PC-9 (cell line): ENCODE measurements around the gene ZNF687. TPM values are rescaled to one million over a fixed set of nuclear protein-coding genes. Genes with fewer than 3 reads are reported as not detected.
A peak's percentile ranks its signal among the peaks of the same experiment; 100 is the strongest.

Experiments
- BruUV-seq: library from RNA; stranded (reverse); fragments of 400-500 nt; replicated peaks from 2 replicates; lab custom pipeline; 2021; lab: Mats Ljungman, UMichigan
- CTCF ChIA-PET: fragments of 300-600 bp; sonication (Branson Sonifier 250); formaldehyde crosslinking; loops from one replicate; lab custom pipeline; 2022; ENCODE audit warnings: antibody characterized with exemption; lab: Charles Lee
- POLR2A ChIA-PET: fragments of 300-600 bp; sonication (Branson Sonifier 250); formaldehyde crosslinking; loops from one replicate; lab custom pipeline; 2022; ENCODE audit warnings: antibody characterized with exemption; ENCODE audit not compliant: unreplicated experiment; lab: Charles Lee
- DNase-seq, 2 experiments: peaks; one replicate each; pipeline versions ENCODE4 v3.0.0 to v3.0.0-alpha.2; 2015 to 2022; ENCODE audit warnings: mixed read lengths in 1 of 2
- H2AFZ ChIP-seq: fragments of 200-600 bp; sonication (generic); 2 replicates; pipeline ENCODE4 v1.8.1; 2017; ENCODE audit warnings: antibody characterized with exemption
- H3F3A ChIP-seq: fragments of 200-600 bp; sonication (generic); 2 replicates; pipeline ENCODE4 v1.8.1; 2017; ENCODE audit warnings: antibody characterized with exemption, mild to moderate bottlenecking, low read depth; ENCODE audit not compliant: insufficient read depth
- H3K27ac ChIP-seq: fragments of 200-600 bp; sonication (generic); 2 replicates; pipeline ENCODE4 v1.6.1; 2016; ENCODE audit warnings: mixed run types
- H3K27me3 ChIP-seq: fragments of 200-600 bp; sonication (generic); 2 replicates; pipeline ENCODE4 v1.6.1; 2016; ENCODE audit warnings: low read depth, mixed run types; ENCODE audit not compliant: insufficient read depth
- H3K36me3 ChIP-seq: fragments of 200-600 bp; sonication (generic); 2 replicates; pipeline ENCODE4 v1.6.1; 2016; ENCODE audit warnings: low read depth, mixed run types
- H3K4me1 ChIP-seq: fragments of 200-600 bp; sonication (generic); replicated peaks from 2 replicates; pipeline ENCODE4 v1.6.1; 2016; ENCODE audit warnings: mixed run types; ENCODE audit not compliant: insufficient read depth
- H3K4me2 ChIP-seq: fragments of 200-600 bp; sonication (generic); 2 replicates; pipeline ENCODE4 v1.6.1; 2017; ENCODE audit warnings: mixed run types
- H3K4me3 ChIP-seq: fragments of 200-600 bp; sonication (generic); 2 replicates; pipeline ENCODE4 v1.6.1; 2016; ENCODE audit warnings: mixed run types
- H3K79me2 ChIP-seq: fragments of 200-600 bp; sonication (generic); 2 replicates; pipeline ENCODE4 v1.6.1; 2017; ENCODE audit warnings: low read depth, mixed run types
- H3K9me2 ChIP-seq: fragments of 200-600 bp; sonication (generic); 2 replicates; pipeline ENCODE4 v1.8.1; 2017; ENCODE audit warnings: mild to moderate bottlenecking; ENCODE audit not compliant: insufficient read depth
- H3K9me3 ChIP-seq: fragments of 200-600 bp; sonication (generic); 2 replicates; pipeline ENCODE4 v1.8.1; 2016; ENCODE audit warnings: low read depth; ENCODE audit not compliant: insufficient read depth
- H4K20me1 ChIP-seq: fragments of 200-600 bp; sonication (generic); 2 replicates; pipeline ENCODE4 v1.8.1; 2017; ENCODE audit not compliant: insufficient read depth
- EZH2 ChIP-seq: fragments of 200-600 bp; sonication (generic); IDR thresholded peaks from 2 replicates; pipeline ENCODE4 v1.8.0; 2017; ENCODE audit warnings: antibody characterized with exemption, low read depth
- intact Hi-C: fragments of 100-400 bp; cut with micrococcal nuclease; formaldehyde crosslinking; loops from one replicate; pipeline ENCODE4 v1.10.0; 2022; ENCODE audit not compliant: unreplicated experiment
- total RNA-seq: library from RNA; stranded (reverse); gene quantifications from 2 replicates; pipeline ENCODE4 v1.2.3, GENCODE V29; 2021
- TF ChIP-seq, protein P1 (sequence below): fragments of 200-600 bp; sonication (generic); conservative IDR thresholded peaks from 2 replicates; pipeline ENCODE4 v1.6.1; 2017; ENCODE audit warnings: mixed run types, antibody characterized with exemption, mild to moderate bottlenecking, moderate library complexity

The ZNF687 gene
- total RNA-seq, 1 experiment from 2014 or later: 26.6 TPM

DNA sequence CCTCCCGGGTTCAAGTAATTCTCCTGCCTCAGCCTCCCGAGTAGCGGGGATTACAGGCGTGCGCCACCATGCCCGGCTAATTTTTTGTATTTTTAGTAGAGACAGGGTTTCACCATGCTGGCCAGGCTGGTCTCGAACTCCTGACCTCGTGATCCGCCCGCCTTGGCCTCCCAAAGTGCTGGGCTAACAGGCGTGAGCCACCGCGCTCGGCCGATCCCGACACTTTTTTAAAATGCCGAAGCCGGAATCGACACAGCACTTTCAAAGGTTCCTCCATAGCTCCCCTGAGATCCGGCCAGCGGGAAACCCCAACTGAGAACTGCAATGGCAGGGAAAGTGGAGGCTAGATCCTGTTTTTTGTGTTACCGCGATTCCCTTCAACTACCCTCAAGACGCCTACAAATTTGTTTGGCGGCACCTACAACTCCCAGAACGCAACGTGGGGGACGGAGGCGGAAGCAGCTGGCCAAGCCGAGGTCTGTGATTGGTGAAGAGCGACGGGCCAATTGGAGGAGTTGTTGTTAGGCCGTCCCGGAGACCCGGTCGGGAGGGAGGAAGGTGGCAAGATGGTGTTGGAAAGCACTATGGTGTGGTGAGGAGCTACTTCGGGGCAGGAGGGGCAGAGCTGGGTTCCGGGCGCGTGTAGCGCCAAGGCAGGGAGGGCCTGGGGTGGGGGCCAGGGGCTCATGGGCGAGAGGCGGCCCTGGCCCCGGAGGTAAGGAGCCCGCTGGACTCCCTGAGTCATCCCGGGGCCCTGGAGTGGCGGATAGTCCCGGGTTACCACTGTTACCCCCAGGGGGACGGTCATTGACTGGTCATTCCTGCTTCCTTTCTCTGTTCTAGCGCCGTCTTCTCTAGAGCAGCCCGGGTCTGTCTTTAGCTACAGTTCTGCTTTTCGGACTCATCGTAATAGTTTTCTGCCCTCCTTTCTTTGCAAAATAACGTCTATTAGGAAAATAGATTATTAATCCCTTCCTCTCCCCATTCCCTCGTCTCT is 27.6 kb upstream of the ZNF687 start, which contains the start of gene PSMD4:
PSMD4 (plus strand) TSS at position 518 of the 997 bp plus-strand sequence; CDS start at position 567, 49 bp downstream.
- Histone ChIP-seq H2AFZ (peak within 1 kb of the TSS; percentile 71), H4K20me1 (peaks cover 20% of the 10 kb centered on the region; the same call in 1 of the 2 replicates), H3K9me3 (no peaks in the 10 kb centered on the region), H3K27ac (peak within 1 kb of the TSS; percentile 57), H3K9me2 (no peaks in the 10 kb centered on the region), H3K36me3 (peaks cover 7% of the 10 kb centered on the region; the same call in 1 of the 2 replicates), H3K27me3 (no peaks in the 10 kb centered on the region), H3F3A (peaks cover 45% of the 10 kb centered on the region), H3K79me2 (peaks cover 48% of the 10 kb centered on the region), H3K4me2 (peak within 1 kb of the TSS; percentile 96), H3K4me3 (peak within 1 kb of the TSS; percentile 76), H3K4me1 (peaks cover 7% of the 10 kb centered on the region)
- ChIA-PET POLR2A (interaction anchor here (0.6 to 1.0 kb wide), 6 partner anchors 9 to 767 kb away, joined by 3 to 21 read pairs (median 3); partner anchors contain the start of gene TARS2), CTCF (interaction anchor here (0.6 to 1.0 kb wide), 2 partner anchors 27 to 404 kb away, joined by 3 to 18 read pairs; partner anchors contain the start of gene ZNF687)
- TSS peak; percentile 99 for BruUV-seq
- intact Hi-C loops: loop anchor here (1.0 kb wide), 2 partner anchors 28 to 56 kb away; partner anchors contain the start of genes PIP5K1A and ZNF687
- DNase-seq: peak; percentile 93 to 95
- no peak for TF ChIP-seq EZH2
- TF ChIP-seq, protein P1, sequence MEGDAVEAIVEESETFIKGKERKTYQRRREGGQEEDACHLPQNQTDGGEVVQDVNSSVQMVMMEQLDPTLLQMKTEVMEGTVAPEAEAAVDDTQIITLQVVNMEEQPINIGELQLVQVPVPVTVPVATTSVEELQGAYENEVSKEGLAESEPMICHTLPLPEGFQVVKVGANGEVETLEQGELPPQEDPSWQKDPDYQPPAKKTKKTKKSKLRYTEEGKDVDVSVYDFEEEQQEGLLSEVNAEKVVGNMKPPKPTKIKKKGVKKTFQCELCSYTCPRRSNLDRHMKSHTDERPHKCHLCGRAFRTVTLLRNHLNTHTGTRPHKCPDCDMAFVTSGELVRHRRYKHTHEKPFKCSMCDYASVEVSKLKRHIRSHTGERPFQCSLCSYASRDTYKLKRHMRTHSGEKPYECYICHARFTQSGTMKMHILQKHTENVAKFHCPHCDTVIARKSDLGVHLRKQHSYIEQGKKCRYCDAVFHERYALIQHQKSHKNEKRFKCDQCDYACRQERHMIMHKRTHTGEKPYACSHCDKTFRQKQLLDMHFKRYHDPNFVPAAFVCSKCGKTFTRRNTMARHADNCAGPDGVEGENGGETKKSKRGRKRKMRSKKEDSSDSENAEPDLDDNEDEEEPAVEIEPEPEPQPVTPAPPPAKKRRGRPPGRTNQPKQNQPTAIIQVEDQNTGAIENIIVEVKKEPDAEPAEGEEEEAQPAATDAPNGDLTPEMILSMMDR: no peak

DNA sequence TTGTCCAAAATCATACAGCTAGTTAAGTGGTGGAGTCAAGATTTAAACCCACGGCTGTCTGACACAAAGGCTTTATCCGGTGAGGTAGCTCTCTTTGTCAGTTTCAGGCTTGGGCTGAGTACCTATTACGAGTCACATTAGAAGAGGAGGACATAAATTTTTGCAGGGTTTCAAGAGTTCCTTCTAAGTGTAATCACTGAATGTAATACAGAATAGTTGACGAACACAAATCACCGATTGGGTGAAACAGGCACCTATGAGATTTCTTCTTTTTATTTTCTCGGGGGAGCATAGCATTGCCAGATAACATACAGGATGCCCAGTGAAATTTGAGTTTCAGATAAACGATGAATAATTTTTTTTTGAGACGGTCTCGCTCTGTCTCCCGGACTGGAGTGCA is 26.7 kb upstream of the ZNF687 start:
- no peak for TF ChIP-seq EZH2
- TF ChIP-seq, protein P1: no peak
- H3K4me3 ChIP-seq: peak overlapping the region; percentile 76
- H3K9me3 ChIP-seq: no peaks in the 10 kb centered on the region
- no peaks in the 10 kb centered on the region for H3K27me3 ChIP-seq
- no peak for DNase-seq
- POLR2A ChIA-PET: no interaction called here
- peaks cover 56% of the 10 kb centered on the region for H3K79me2 ChIP-seq
- H3K27ac ChIP-seq: peak overlapping the region; percentile 57
- no peaks in the 10 kb centered on the region for H3K9me2 ChIP-seq
- intact Hi-C loops: no loop called here
- peaks cover 36% of the 10 kb centered on the region for H3F3A ChIP-seq
- CTCF ChIA-PET: interaction anchor here (1.0 kb wide), 1 partner anchor 26 kb away, joined by 3 read pairs; the partner anchor contains the start of gene ZNF687
- BruUV-seq: TSS peak; percentile 70
- peak overlapping the region; percentile 71; the same call in 1 of the 2 replicates for H2AFZ ChIP-seq
- peaks cover 7% of the 10 kb centered on the region; the same call in 1 of the 2 replicates for H3K36me3 ChIP-seq
- H4K20me1 ChIP-seq: peaks cover 20% of the 10 kb centered on the region; the same call in 1 of the 2 replicates
- peaks cover 7% of the 10 kb centered on the region for H3K4me1 ChIP-seq
- H3K4me2 ChIP-seq: peak overlapping the region; percentile 96

DNA sequence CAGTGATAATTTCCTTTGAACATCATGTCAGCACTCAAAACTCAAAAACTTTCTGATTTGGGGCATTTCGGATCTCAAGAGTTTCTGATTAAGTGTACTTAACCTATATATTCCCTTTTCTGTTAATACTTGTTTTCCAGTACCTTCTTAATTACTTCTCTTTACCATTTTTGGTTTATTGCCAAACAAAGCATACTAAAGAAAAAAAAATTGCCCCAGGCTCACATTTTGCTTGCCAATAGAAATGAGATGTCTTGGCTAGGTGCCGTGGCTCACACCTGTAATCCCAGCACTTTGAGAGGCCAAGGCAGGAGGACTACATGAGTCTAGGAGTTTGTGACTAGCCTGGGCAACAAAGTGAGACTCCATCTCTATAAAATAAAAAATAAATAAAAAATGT is 22.7 kb upstream of the ZNF687 start:
- CTCF ChIA-PET: no interaction called here
- peak in 1 of 2 experiments; percentile 37 for DNase-seq

More for the DNA sequence above, 22.7 kb upstream of the ZNF687 start:
- POLR2A ChIA-PET: no interaction called here
- peaks cover 7% of the 10 kb centered on the region for H3K4me1 ChIP-seq
- no peak overlapping the region for H3K4me2 ChIP-seq
- H3F3A ChIP-seq: peaks cover 20% of the 10 kb centered on the region; the same call in 1 of the 2 replicates
- peaks cover 14% of the 10 kb centered on the region; the same call in 1 of the 2 replicates for H3K36me3 ChIP-seq
- peaks cover 23% of the 10 kb centered on the region; the same call in 1 of the 2 replicates for H4K20me1 ChIP-seq
- no peak overlapping the region for H2AFZ ChIP-seq
- TF ChIP-seq, protein P1: no peak
- no peak for TF ChIP-seq EZH2
- no peak overlapping the region for H3K4me3 ChIP-seq
- no TSS peak for BruUV-seq
- no peak overlapping the region for H3K27ac ChIP-seq
- no peaks in the 10 kb centered on the region for H3K27me3 ChIP-seq
- H3K79me2 ChIP-seq: peaks cover 64% of the 10 kb centered on the region
- H3K9me2 ChIP-seq: no peaks in the 10 kb centered on the region
- intact Hi-C loops: no loop called here
- no peaks in the 10 kb centered on the region for H3K9me3 ChIP-seq
